ENCODE results near the gene UNC93A.

DNA sequence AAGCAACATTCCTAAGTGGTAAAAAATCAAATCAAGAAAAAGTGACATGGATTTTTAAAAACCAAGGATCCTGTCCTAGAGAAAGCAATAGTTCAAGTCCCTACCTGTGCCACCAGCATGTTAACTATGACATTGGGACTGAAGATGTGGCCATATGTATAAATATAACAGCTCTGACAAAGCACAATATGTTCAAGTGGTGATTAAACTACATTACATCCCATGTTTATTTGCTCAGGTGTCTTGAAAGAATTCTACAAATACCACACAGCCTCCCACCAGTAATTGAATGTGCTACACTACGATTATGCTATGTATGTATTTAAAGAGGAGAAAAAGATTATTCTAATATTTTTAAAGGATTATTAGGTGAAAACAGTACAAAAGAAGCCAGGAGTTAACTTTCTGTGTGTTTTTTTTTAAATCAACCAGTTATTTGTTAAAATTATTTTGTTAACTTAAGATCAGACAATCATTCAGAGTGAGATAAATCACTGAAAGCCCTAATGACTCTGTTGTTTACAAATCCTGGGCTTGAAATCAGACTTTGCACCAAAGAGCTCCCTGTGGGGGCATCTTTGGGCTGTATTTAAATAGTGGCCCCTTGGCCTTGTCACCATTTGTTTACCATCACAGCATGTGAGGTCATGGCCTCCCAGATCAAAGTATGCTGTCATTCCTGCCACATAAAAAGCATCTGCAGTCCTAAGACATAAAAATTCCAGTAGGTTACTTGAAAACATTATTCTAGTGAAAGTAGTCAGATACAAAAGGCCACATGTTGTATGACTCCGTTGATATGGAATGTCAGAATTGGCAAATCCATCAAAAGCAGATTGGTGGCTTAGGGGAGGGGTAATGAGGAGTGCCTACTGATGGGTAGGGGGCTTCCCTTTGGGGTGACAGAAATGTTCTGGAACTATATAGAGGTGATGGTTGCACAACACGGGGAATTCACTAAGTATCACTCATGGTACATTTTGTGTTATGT is 50.8 kb downstream of the UNC93A start:
- TF ChIP-seq, protein P1, sequence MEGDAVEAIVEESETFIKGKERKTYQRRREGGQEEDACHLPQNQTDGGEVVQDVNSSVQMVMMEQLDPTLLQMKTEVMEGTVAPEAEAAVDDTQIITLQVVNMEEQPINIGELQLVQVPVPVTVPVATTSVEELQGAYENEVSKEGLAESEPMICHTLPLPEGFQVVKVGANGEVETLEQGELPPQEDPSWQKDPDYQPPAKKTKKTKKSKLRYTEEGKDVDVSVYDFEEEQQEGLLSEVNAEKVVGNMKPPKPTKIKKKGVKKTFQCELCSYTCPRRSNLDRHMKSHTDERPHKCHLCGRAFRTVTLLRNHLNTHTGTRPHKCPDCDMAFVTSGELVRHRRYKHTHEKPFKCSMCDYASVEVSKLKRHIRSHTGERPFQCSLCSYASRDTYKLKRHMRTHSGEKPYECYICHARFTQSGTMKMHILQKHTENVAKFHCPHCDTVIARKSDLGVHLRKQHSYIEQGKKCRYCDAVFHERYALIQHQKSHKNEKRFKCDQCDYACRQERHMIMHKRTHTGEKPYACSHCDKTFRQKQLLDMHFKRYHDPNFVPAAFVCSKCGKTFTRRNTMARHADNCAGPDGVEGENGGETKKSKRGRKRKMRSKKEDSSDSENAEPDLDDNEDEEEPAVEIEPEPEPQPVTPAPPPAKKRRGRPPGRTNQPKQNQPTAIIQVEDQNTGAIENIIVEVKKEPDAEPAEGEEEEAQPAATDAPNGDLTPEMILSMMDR (IDR thresholded peaks at IDR 0.05), result no peak
- no peak for TF ChIP-seq POLR2A (IDR thresholded peaks at IDR 0.05)
